ENCODE results near the gene EOMES.

GRCh38 chr3:27728195-27729087 lies 6.3 kb upstream of the EOMES start:
- TF ChIP-seq CTCF (conservative IDR thresholded peaks at IDR 0.05; ENCODE audit: low read depth, low read length) = no peak
- TF ChIP-seq EZH2 (IDR thresholded peaks at IDR 0.05; ENCODE audit: low read length, unreplicated experiment) = no peak
- no peak for TF ChIP-seq EZH2phosphoT487 (IDR thresholded peaks at IDR 0.05; ENCODE audit: borderline replicate concordance, low read length)

Measured in PC-3 (cell line).